GM12878 (cell line): ENCODE measurements around the gene UQCR10.

ENCODE experiments used
- ASH2L ChIP-seq: fragments of 300-600, 200-600 bp; sonication (generic); IDR thresholded peaks from 2 replicates; pipeline ENCODE4 v1.6.1; 2017; ENCODE audit warnings: low read depth, mild to moderate bottlenecking, borderline replicate concordance
- BACH1 ChIP-seq: fragments of 450-650 bp; IDR thresholded peaks from 2 replicates; pipeline ENCODE4 v1.6.1; 2017; ENCODE audit warnings: mild to moderate bottlenecking, borderline replicate concordance
- BHLHE40 ChIP-seq, 2 experiments: fragments of 450-650 bp in 1 of 2; IDR thresholded peaks; 2 replicates each; pipeline ENCODE4 v1.6.1; 2011 to 2017; ENCODE audit warnings: low read depth in 2 of 2, borderline replicate concordance in 1 of 2, improper control_type of control experiment in 1 of 2, low read length in 1 of 2, mild to moderate bottlenecking in 1 of 2
- CEBPZ ChIP-seq: fragments of 150-350 bp; IDR thresholded peaks from 2 replicates; pipeline ENCODE4 v1.6.1; 2016; ENCODE audit warnings: low read depth, low read length
- CTCF ChIP-seq, 3 experiments: IDR thresholded peaks in 2 of 3; conservative IDR thresholded peaks in 1 of 3; 2 replicates each; pipeline ENCODE4 v1.5.1; 2011; ENCODE audit warnings: low read depth in 3 of 3, low read length in 3 of 3, mild to moderate bottlenecking in 3 of 3, control low read depth in 2 of 3, moderate library complexity in 2 of 3, inconsistent platforms in 1 of 3, mixed read lengths in 1 of 3; ENCODE audit not compliant: control insufficient read depth in 2 of 3, insufficient read depth in 1 of 3; ENCODE audit errors: extremely low read depth in 1 of 3
- EZH2 ChIP-seq: IDR thresholded peaks from 2 replicates; pipeline ENCODE4 v1.6.1; 2012; ENCODE audit warnings: low read depth, mild to moderate bottlenecking, control low read depth, inconsistent platforms, low read length, borderline replicate concordance; ENCODE audit not compliant: control insufficient read depth
- NFIC ChIP-seq: IDR thresholded peaks from 2 replicates; pipeline ENCODE4 v1.6.1; 2012; ENCODE audit warnings: low read depth, mild to moderate bottlenecking, inconsistent platforms, low read length, moderate library complexity
- NRF1 ChIP-seq: conservative IDR thresholded peaks from 2 replicates; pipeline ENCODE4 v1.6.1; 2011; ENCODE audit warnings: mild to moderate bottlenecking, low read depth, low read length, improper control_type of control experiment
- PBX3 ChIP-seq: IDR thresholded peaks from 2 replicates; pipeline ENCODE4 v1.6.1; 2011; ENCODE audit warnings: mild to moderate bottlenecking, low read depth, low read length, moderate library complexity; ENCODE audit not compliant: insufficient replicate concordance
- ZNF274 ChIP-seq: IDR thresholded peaks from one replicate; pipeline ENCODE4 v1.8.0; 2011; ENCODE audit not compliant: insufficient read length, insufficient read depth
- ZNF622 ChIP-seq: fragments of 450-650 bp; IDR thresholded peaks from 2 replicates; pipeline ENCODE4 v1.6.1; 2017; ENCODE audit warnings: mild to moderate bottlenecking, inconsistent platforms

GRCh38 chr22:29768052-29768693, 1.0 kb downstream of the UQCR10 start:
- no peak for TF ChIP-seq PBX3
- TF ChIP-seq CTCF (IDR thresholded peaks at IDR 0.05 in 2 of 3, conservative IDR thresholded peaks at IDR 0.05 in 1 of 3; ENCODE audit: control insufficient read depth in 2 of 3, extremely low read depth in 1 of 3, insufficient read depth in 1 of 3, low read depth in 3 of 3, low read length in 3 of 3), result no peak
- no peak for TF ChIP-seq NFIC
- no peak for TF ChIP-seq CEBPZ
- no peak for TF ChIP-seq BHLHE40 (IDR thresholded peaks at IDR 0.05; ENCODE audit: borderline replicate concordance in 1 of 2, low read depth in 2 of 2, low read length in 1 of 2)
- no peak for TF ChIP-seq EZH2
- no peak for TF ChIP-seq BACH1
- no peak for TF ChIP-seq NRF1
- TF ChIP-seq ASH2L, result no peak
- no peak for TF ChIP-seq ZNF622
- TF ChIP-seq ZNF274, result no peak
